IMR-90 (cell line): ENCODE data around the gene ACTBL2.

Experiments used
- CEBPB ChIP-seq: IDR thresholded peaks from 2 replicates; pipeline ENCODE4 v1.6.1; 2012; ENCODE audit warnings: low read depth, low read length, improper control_type of control experiment
- CHD1 ChIP-seq: IDR thresholded peaks from 2 replicates; pipeline ENCODE4 v1.6.1; 2012; ENCODE audit warnings: low read depth, low read length, improper control_type of control experiment
- CTCF ChIP-seq: conservative IDR thresholded peaks from 2 replicates; pipeline ENCODE4 v1.5.1; 2012; ENCODE audit warnings: mild to moderate bottlenecking, low read depth, low read length, improper control_type of control experiment
- MAFK ChIP-seq: IDR thresholded peaks from 2 replicates; pipeline ENCODE4 v1.6.1; 2012; ENCODE audit warnings: low read depth, low read length, improper control_type of control experiment
- NFE2L2 ChIP-seq: fragments of 150-350 bp; IDR thresholded peaks from 2 replicates; pipeline ENCODE4 v1.6.1; 2016; ENCODE audit warnings: low read depth, mild to moderate bottlenecking, low read length
- POLR2A ChIP-seq: IDR thresholded peaks from 2 replicates; pipeline ENCODE4 v1.6.1; 2012; ENCODE audit warnings: mild to moderate bottlenecking, low read depth, low read length
- RAD21 ChIP-seq: IDR thresholded peaks from 2 replicates; pipeline ENCODE4 v1.6.1; 2012; ENCODE audit warnings: low read length, improper control_type of control experiment
- RCOR1 ChIP-seq: IDR thresholded peaks from 2 replicates; pipeline ENCODE4 v1.6.1; 2012; ENCODE audit warnings: mild to moderate bottlenecking, low read length, improper control_type of control experiment; ENCODE audit not compliant: insufficient replicate concordance
- TF ChIP-seq, protein P1 (sequence below): fragments of 150-350 bp; IDR thresholded peaks from 2 replicates; pipeline ENCODE4 v1.6.1; 2017; ENCODE audit warnings: mild to moderate bottlenecking, antibody characterized with exemption, low read length, low read depth

DNA sequence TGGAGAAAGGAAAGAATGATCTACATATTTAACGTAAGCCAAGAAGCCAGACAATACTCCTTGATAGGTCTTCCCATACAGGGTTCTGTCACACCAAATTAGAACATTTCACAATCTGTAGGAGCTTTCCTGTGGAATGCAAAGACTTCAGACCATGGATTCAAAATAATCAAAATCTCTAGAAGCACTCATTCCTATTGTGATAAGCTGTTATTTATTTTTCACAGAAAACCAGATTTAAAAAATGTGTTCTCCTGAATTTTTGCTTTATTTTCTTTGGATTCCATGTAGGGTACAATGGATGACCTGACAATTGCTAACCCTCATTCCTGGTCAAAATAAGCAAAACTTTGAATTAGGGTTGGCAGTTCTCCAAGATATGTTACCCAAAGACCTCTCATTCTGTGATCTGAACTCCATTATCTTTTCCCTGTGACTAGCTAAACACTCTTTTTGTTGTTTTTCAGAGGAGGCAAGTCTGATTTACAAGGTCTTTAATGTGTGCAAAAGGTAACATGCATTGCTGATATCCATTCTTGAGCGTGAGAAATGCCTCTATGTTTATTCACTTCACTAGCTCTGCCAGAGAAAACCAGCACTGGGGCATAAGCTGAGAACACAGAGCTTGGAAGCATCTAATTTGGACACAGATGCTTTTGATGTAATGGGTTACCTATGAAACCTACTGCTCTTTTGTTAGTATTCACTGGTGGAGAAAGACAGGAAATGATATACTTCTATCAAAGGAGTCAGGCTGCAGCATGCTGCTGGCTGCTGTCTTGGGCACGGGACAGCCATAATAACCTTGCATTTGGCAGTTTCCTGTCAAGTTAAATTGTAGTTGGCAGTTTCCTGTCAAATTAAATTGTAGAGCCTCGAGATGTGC lies 31.4 kb downstream of the ACTBL2 start:
- TF ChIP-seq POLR2A (no peak), CTCF (no peak), RAD21 (no peak), RCOR1 (no peak), CEBPB (peak; percentile 59), MAFK (no peak), CHD1 (no peak), NFE2L2 (no peak)
- TF ChIP-seq, protein P1, sequence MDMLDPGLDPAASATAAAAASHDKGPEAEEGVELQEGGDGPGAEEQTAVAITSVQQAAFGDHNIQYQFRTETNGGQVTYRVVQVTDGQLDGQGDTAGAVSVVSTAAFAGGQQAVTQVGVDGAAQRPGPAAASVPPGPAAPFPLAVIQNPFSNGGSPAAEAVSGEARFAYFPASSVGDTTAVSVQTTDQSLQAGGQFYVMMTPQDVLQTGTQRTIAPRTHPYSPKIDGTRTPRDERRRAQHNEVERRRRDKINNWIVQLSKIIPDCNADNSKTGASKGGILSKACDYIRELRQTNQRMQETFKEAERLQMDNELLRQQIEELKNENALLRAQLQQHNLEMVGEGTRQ, result no peak
